NT2/D1 (cell line): ENCODE results near the gene LKAAEAR1.

Experiments used
- SUZ12 ChIP-seq: IDR thresholded peaks from 2 replicates; pipeline ENCODE4 v1.6.1; 2011; ENCODE audit not compliant: insufficient read length, insufficient read depth; ENCODE audit errors: extremely low read depth
- YY1 ChIP-seq: IDR thresholded peaks from 2 replicates; pipeline ENCODE4 v1.6.1; 2011; ENCODE audit not compliant: insufficient read length, insufficient read depth
- ZNF274 ChIP-seq: IDR thresholded peaks from 2 replicates; pipeline ENCODE4 v1.6.1; 2011; ENCODE audit warnings: mild to moderate bottlenecking, low read depth, low read length

DNA sequence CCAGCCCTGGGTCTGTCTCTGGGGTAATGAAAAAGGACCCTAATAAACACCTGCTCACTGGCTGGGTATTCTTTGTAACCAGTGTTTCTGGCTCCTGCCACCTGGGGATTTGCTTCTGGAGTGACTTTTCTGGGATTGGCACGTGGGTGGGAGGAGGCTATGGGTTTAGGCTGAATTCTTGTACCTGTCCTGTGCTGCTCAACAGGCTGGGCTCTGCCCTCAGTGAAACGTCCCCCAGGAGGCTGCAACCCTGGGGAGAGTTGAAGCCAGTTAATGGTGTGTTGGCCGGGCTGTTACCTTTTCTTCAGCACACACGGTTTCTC is 16.3 kb upstream of the LKAAEAR1 start:
- TF ChIP-seq ZNF274 (no peak), YY1 (no peak), SUZ12 (no peak)
